Epithelial cell of prostate (primary cell): ENCODE data around the gene BAZ2A.

Experiments used
- DNase-seq: peaks from one replicate; pipeline ENCODE4 v3.0.0-alpha.2; 2011; ENCODE audit warnings: low read depth, low spot score
- H3K27ac ChIP-seq: fragments of 450-650 bp; 2 replicates; pipeline ENCODE4 v1.5.1; 2017; ENCODE audit warnings: mild to moderate bottlenecking

Gene BAZ2A

GRCh38 chr12:56635806-56636674 is 5.9 kb upstream of the BAZ2A start:
- DNase-seq, result peak; percentile 55
- peak overlapping the region; percentile 96 for H3K27ac ChIP-seq

GRCh38 chr12:56634837-56635791 is 5.0 kb upstream of the BAZ2A start:
- H3K27ac ChIP-seq, result peak overlapping the region; percentile 96

GRCh38 chr12:56634242-56634836 is 4.2 kb upstream of the BAZ2A start:
- DNase-seq, result no peak
- peak overlapping the region; percentile 96 for H3K27ac ChIP-seq

More at GRCh38 chr12:56634837-56635791, 5.0 kb upstream of the BAZ2A start:
- DNase-seq, result peak; percentile 56

GRCh38 chr12:56633468-56634241 is 3.5 kb upstream of the BAZ2A start:
- peak overlapping the region; percentile 96 for H3K27ac ChIP-seq
- DNase-seq, result no peak

- DNase-seq, result no peak
- H3K27ac ChIP-seq, result peak overlapping the region; percentile 96
These were observed 2.8 kb upstream of the BAZ2A start for GRCh38 chr12:56632701-56633467.

- H3K27ac ChIP-seq, result peak overlapping the region; percentile 96
- no peak for DNase-seq
These were observed 1.9 kb upstream of the BAZ2A start for GRCh38 chr12:56631790-56632700.

- H3K27ac ChIP-seq, result peak overlapping the region; percentile 96
- DNase-seq, result no peak
These were observed 507 bp downstream of the BAZ2A start for GRCh38 chr12:56629459-56630179.

GRCh38 chr12:56628671-56629458 is 1.3 kb downstream of the BAZ2A start:
- DNase-seq, result no peak
- H3K27ac ChIP-seq, result peak overlapping the region; percentile 96

- H3K27ac ChIP-seq, result no peak overlapping the region
- no peak for DNase-seq
These were observed 3.4 kb downstream of the BAZ2A start for GRCh38 chr12:56626701-56627100.

GRCh38 chr12:56622535-56622934 is 7.6 kb downstream of the BAZ2A start:
- peak overlapping the region; percentile 21 for H3K27ac ChIP-seq
- no peak for DNase-seq

- H3K27ac ChIP-seq, result no peak overlapping the region
These were observed 13.2 kb downstream of the BAZ2A start for GRCh38 chr12:56616925-56617324.

GRCh38 chr12:56616244-56616643 is 13.9 kb downstream of the BAZ2A start:
- DNase-seq, result no peak

More at GRCh38 chr12:56616925-56617324, 13.2 kb downstream of the BAZ2A start:
- no peak for DNase-seq

GRCh38 chr12:56614627-56615026 is 15.5 kb downstream of the BAZ2A start:
- DNase-seq, result no peak
- no peak overlapping the region for H3K27ac ChIP-seq

More at GRCh38 chr12:56616244-56616643, 13.9 kb downstream of the BAZ2A start:
- no peak overlapping the region for H3K27ac ChIP-seq

- no peak for DNase-seq
- H3K27ac ChIP-seq, result no peak overlapping the region
These were observed 25.8 kb downstream of the BAZ2A start for GRCh38 chr12:56604355-56604754.

- DNase-seq, result no peak
- H3K27ac ChIP-seq, result no peak overlapping the region
These were observed 27.9 kb downstream of the BAZ2A start for GRCh38 chr12:56602239-56602638.

- H3K27ac ChIP-seq, result no peak overlapping the region
- no peak for DNase-seq
These were observed 28.6 kb downstream of the BAZ2A start for GRCh38 chr12:56601503-56601902.
